Small intestine (tissue), 7 donors: ENCODE data around the gene MRGPRG. TPM values are rescaled to one million over a fixed set of nuclear protein-coding genes. Genes with fewer than 3 reads are reported as not detected.

Experiments used
- DNase-seq, 2 donors: peaks; one replicate each; pipeline versions ENCODE4 v3.0.0 to v3.0.0-alpha.2; 2013
- FAIRE-seq: peaks from 2 replicates; lab custom pipeline; 2012; peaks lifted over from hg19 to GRCh38; lab: Jason Lieb, UNC
- H3K27ac ChIP-seq, 3 donors: one replicate each; pipeline ENCODE4 v1.5.1; 2013; ENCODE audit warnings: low read length in 2 of 3, mild to moderate bottlenecking in 2 of 3, control low read depth in 1 of 3, inconsistent platforms in 1 of 3, low read depth in 1 of 3, moderate library complexity in 1 of 3
- H3K27me3 ChIP-seq, 3 donors: one replicate each; pipeline ENCODE4 v1.6.1; 2013; ENCODE audit warnings: low read length in 3 of 3, inconsistent platforms in 1 of 3; ENCODE audit not compliant: control insufficient read depth in 3 of 3, insufficient read depth in 3 of 3
- H3K36me3 ChIP-seq, 3 donors: one replicate each; pipeline ENCODE4 v1.6.1; 2013; ENCODE audit warnings: low read length in 3 of 3, inconsistent platforms in 1 of 3, low read depth in 1 of 3, mild to moderate bottlenecking in 1 of 3, moderate library complexity in 1 of 3; ENCODE audit not compliant: control insufficient read depth in 3 of 3, insufficient read depth in 2 of 3
- H3K4me1 ChIP-seq, 3 donors: one replicate each; pipeline ENCODE4 v1.6.1; 2013; ENCODE audit warnings: low read length in 2 of 3, inconsistent platforms in 1 of 3, low read depth in 1 of 3, mild to moderate bottlenecking in 1 of 3, moderate library complexity in 1 of 3; ENCODE audit not compliant: control insufficient read depth in 3 of 3, insufficient read depth in 2 of 3
- H3K4me3 ChIP-seq, 3 donors: one replicate each; pipeline ENCODE4 v1.5.1; 2013; ENCODE audit warnings: low read length in 3 of 3, control low read depth in 1 of 3, inconsistent platforms in 1 of 3, low read depth in 1 of 3, mild to moderate bottlenecking in 1 of 3, moderate library complexity in 1 of 3
- H3K9me3 ChIP-seq, 2 donors: one replicate each; pipeline ENCODE4 v1.6.1; 2013; ENCODE audit warnings: low read depth in 1 of 2, low read length in 1 of 2; ENCODE audit not compliant: control insufficient read depth in 2 of 2, insufficient read depth in 1 of 2
- WGBS, 3 donors: extraction: QIAGEN DNeasy Blood & Tissue Kit; methylation state at CpG; one replicate each; pipeline ENCODE4 v1.1.7; 2013; 5-methylcytosine and 5-hydroxymethylcytosine counted together
- polyA plus RNA-seq, 4 donors: library from polyadenylated mRNA; stranded (reverse) in 3 of 4; unstranded in 1 of 4; fragments of 200-250 nt in 3 of 4; fragments of 120-200 nt in 1 of 4; gene quantifications; one replicate each; pipeline versions ENCODE4 v1.2.1 to v1.2.3, GENCODE V29; 2013
- donor health status: healthy with polysubstance abuse.
- donor health status: control.
- donor health status: control.
- donor health status: Bipolar disorder and iron deficiency.
- donor health status: healthy.

The MRGPRG gene
- polyA plus RNA-seq, 4 donors = not detected

GRCh38 chr11:3237119-3237518, 18.5 kb upstream of the MRGPRG start:
- Histone ChIP-seq H3K27ac (no peak overlapping the region), H3K27me3 (peaks cover 0 to 24% (median 3%) of the 10 kb centered on the region in 3 donors), H3K4me1 (no peaks in the 10 kb centered on the region), H3K36me3 (no peaks in the 10 kb centered on the region), H3K4me3 (no peak overlapping the region), H3K9me3 (no peaks in the 10 kb centered on the region)
- 90 to 93% (median 91%) methylated on average over 2 of the region's 2 CpGs for WGBS, 3 donors
- FAIRE-seq = no peak
- DNase-seq = no peak

- 65 to 81% (median 70%) methylated on average over 7 of the region's 7 CpGs for WGBS, 3 donors
- DNase-seq (no peak), FAIRE-seq (no peak)
- Histone ChIP-seq H3K27ac (no peak overlapping the region), H3K4me1 (no peaks in the 10 kb centered on the region), H3K4me3 (no peak overlapping the region), H3K36me3 (no peaks in the 10 kb centered on the region), H3K9me3 (no peaks in the 10 kb centered on the region), H3K27me3 (peaks cover 0 to 34% (median 3%) of the 10 kb centered on the region in 3 donors)
Measured at GRCh38 chr11:3234846-3235245, 16.2 kb upstream of the MRGPRG start.

- H3K4me1 ChIP-seq = no peaks in the 10 kb centered on the region
- H3K9me3 ChIP-seq = no peaks in the 10 kb centered on the region
Measured at GRCh38 chr11:3232956-3233355, 14.3 kb upstream of the MRGPRG start.

GRCh38 chr11:3231851-3232744, 13.5 kb upstream of the MRGPRG start, which contains the start of gene MRGPRE:
Gene MRGPRE, minus strand, starts transcription at chr11:3232417. Its CDS starts 3,618 bp downstream, at chr11:3228799.
- FAIRE-seq (no peak), DNase-seq (peak in 1 of 2 donors; percentile 7)
- no peak within 1 kb of the TSS for H3K4me3 ChIP-seq
- H3K9me3 ChIP-seq = no peaks in the 10 kb centered on the region
- no peak within 1 kb of the TSS for H3K27ac ChIP-seq
- H3K4me1 ChIP-seq = no peaks in the 10 kb centered on the region
- no peaks in the 10 kb centered on the region for H3K36me3 ChIP-seq
- 41 to 59% (median 55%) methylated on average over 39 of the region's 39 CpGs for WGBS, 3 donors
- peaks cover 0 to 34% (median 0%) of the 10 kb centered on the region in 3 donors for H3K27me3 ChIP-seq

More at GRCh38 chr11:3232956-3233355, 14.3 kb upstream of the MRGPRG start:
- DNase-seq (no peak), FAIRE-seq (no peak)
- no peaks in the 10 kb centered on the region for H3K36me3 ChIP-seq
- WGBS, 3 donors = 88 to 91% (median 89%) methylated on average over 21 of the region's 21 CpGs
- H3K4me3 ChIP-seq = no peak overlapping the region
- peaks cover 0 to 34% (median 0%) of the 10 kb centered on the region in 3 donors for H3K27me3 ChIP-seq
- H3K27ac ChIP-seq = no peak overlapping the region

GRCh38 chr11:3231550-3231850, 12.9 kb upstream of the MRGPRG start:
- no peaks in the 10 kb centered on the region for H3K4me1 ChIP-seq
- WGBS, 3 donors = 50 to 68% (median 55%) methylated on average over 6 of the region's 6 CpGs
- FAIRE-seq (no peak), DNase-seq (no peak)
- H3K27ac ChIP-seq = no peak overlapping the region
- H3K27me3 ChIP-seq = peaks cover 0 to 35% (median 0%) of the 10 kb centered on the region in 3 donors
- H3K4me3 ChIP-seq = no peak overlapping the region
- H3K9me3 ChIP-seq = no peaks in the 10 kb centered on the region
- no peaks in the 10 kb centered on the region for H3K36me3 ChIP-seq

GRCh38 chr11:3230636-3231549, 12.3 kb upstream of the MRGPRG start:
- Histone ChIP-seq H3K36me3 (no peaks in the 10 kb centered on the region), H3K27ac (no peak overlapping the region), H3K4me1 (no peaks in the 10 kb centered on the region), H3K9me3 (no peaks in the 10 kb centered on the region), H3K27me3 (peaks cover 0 to 36% (median 0%) of the 10 kb centered on the region in 3 donors), H3K4me3 (no peak overlapping the region)
- FAIRE-seq (no peak), DNase-seq (no peak)
- WGBS, 3 donors = 72 to 78% (median 74%) methylated on average over 12 of the region's 12 CpGs

GRCh38 chr11:3229673-3230630, 11.3 kb upstream of the MRGPRG start:
- 60 to 82% (median 73%) methylated on average over 14 to 21 of the region's 21 CpGs for WGBS, 3 donors
- FAIRE-seq = no peak
- Histone ChIP-seq H3K4me3 (no peak overlapping the region), H3K4me1 (no peaks in the 10 kb centered on the region), H3K27me3 (peaks cover 0 to 37% (median 0%) of the 10 kb centered on the region in 3 donors), H3K36me3 (no peaks in the 10 kb centered on the region), H3K27ac (no peak overlapping the region), H3K9me3 (no peaks in the 10 kb centered on the region)
- DNase-seq = no peak
